ENCODE data around the gene FKBP5.

Gene FKBP5

DNA sequence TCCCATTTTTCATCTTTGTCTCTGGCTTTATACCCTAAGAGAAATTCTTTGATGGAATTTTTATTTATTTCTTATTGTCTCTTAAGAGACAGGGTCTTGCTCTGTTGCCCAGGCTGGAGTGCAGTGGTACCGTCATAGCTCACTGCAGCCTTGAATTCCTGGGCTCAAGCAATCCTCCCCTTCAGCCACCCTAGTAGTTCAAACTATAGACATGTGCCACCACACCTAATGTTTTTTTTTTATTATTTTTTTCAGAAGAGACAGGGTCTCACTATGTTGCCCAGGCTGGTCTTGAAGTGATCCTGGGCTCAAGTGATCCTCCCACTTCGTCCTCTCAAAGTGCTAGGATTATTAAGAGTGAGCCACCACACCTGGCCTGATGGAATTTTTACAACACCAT lies 40.5 kb downstream of the FKBP5 start:
- DNase-seq (ENCODE audit: low read depth), result no peak
- H3K4me3 ChIP-seq (ENCODE audit: low read depth, low read length), result no peak overlapping the region
- TF ChIP-seq, protein P1, sequence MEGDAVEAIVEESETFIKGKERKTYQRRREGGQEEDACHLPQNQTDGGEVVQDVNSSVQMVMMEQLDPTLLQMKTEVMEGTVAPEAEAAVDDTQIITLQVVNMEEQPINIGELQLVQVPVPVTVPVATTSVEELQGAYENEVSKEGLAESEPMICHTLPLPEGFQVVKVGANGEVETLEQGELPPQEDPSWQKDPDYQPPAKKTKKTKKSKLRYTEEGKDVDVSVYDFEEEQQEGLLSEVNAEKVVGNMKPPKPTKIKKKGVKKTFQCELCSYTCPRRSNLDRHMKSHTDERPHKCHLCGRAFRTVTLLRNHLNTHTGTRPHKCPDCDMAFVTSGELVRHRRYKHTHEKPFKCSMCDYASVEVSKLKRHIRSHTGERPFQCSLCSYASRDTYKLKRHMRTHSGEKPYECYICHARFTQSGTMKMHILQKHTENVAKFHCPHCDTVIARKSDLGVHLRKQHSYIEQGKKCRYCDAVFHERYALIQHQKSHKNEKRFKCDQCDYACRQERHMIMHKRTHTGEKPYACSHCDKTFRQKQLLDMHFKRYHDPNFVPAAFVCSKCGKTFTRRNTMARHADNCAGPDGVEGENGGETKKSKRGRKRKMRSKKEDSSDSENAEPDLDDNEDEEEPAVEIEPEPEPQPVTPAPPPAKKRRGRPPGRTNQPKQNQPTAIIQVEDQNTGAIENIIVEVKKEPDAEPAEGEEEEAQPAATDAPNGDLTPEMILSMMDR (IDR thresholded peaks at IDR 0.05; ENCODE audit: low read depth, low read length, missing control alignments), result no peak
- in situ Hi-C loops (cut with HindIII; ENCODE audit: low sequenced_read_pairs), result no loop called here

DNA sequence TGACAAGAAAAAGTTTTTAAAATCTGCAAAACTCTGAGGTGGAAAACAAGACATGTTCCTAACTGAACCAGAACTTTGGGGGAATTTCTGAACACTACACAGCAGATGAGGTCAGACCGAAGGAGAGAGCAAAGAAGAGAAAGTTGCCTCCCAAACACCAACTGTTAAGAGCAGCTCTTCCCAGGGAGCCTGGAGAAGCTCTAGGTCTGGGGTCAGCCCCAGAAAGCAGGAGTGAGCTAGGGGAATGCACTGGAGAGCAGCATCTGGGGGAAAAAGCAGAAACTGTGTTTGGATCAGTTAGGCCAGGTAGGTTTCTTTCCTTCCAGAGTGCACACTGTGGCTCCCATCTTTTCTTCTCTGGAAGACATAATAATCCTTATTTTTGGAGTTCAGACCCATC lies 41.3 kb downstream of the FKBP5 start:
- TF ChIP-seq, protein P1 (IDR thresholded peaks at IDR 0.05; ENCODE audit: low read depth, low read length, missing control alignments), result no peak
- H3K4me3 ChIP-seq (ENCODE audit: low read depth, low read length), result no peak overlapping the region
- in situ Hi-C loops (cut with HindIII; ENCODE audit: low sequenced_read_pairs), result no loop called here
- no peak for DNase-seq (ENCODE audit: low read depth)

DNA sequence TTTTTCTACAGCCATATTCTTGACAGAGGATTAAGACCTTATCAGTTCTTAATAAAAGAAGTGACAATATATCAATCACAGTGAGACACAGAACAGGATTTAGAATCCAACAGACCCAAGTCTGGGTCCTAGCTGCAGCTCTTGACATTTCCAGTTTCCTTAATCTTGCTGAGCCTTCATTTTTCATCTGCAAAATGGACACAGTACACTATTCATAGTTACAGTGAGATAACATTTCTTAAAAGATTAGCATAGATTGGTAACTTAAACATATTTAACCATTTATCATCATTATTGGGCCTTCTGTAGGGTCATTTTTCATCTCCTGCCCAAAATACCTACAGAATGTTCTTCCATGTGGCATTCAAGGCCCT lies 45.6 kb downstream of the FKBP5 start:
- H3K4me3 ChIP-seq (ENCODE audit: low read depth, low read length), result no peak overlapping the region
- TF ChIP-seq, protein P1 (IDR thresholded peaks at IDR 0.05; ENCODE audit: low read depth, low read length, missing control alignments), result no peak
- in situ Hi-C loops (cut with HindIII; ENCODE audit: low sequenced_read_pairs), result no loop called here
- DNase-seq (ENCODE audit: low read depth), result no peak

DNA sequence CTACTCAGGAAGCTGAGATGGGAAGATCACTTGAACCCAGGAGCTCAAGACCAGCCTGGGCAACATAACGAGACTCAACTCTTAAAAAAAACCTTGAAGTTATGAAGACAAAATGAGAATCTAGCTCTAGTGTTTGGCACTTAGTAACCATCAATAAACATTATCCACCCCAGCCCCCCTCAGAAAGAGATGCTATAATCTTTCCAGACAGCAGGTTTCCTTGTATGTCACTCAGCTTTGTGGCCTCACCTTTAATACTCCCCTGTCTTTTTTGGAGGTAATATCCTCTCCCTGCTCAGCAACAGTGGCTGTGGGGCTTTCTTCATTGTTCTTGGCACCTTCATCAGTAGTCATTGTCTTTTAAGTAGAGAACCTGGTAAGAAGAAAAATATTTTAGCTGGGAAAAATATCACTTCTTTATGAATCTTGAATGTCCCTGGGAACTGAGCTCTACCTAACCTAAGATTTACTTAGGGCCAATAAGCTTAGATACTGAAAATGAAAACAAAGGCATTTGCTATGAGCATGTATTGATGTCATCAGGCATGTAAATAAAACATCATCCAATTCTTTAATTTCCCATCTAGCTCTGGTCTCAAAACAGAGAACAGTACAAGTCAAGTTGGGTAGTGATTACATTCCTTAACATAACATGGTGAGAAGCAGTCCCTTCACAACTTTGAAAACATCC lies 46.1 kb downstream of the FKBP5 start:
- no peak overlapping the region for H3K4me3 ChIP-seq (ENCODE audit: low read depth, low read length)
- TF ChIP-seq, protein P1 (IDR thresholded peaks at IDR 0.05; ENCODE audit: low read depth, low read length, missing control alignments), result no peak
- DNase-seq (ENCODE audit: low read depth), result no peak
- in situ Hi-C loops (cut with HindIII; ENCODE audit: low sequenced_read_pairs), result no loop called here

DNA sequence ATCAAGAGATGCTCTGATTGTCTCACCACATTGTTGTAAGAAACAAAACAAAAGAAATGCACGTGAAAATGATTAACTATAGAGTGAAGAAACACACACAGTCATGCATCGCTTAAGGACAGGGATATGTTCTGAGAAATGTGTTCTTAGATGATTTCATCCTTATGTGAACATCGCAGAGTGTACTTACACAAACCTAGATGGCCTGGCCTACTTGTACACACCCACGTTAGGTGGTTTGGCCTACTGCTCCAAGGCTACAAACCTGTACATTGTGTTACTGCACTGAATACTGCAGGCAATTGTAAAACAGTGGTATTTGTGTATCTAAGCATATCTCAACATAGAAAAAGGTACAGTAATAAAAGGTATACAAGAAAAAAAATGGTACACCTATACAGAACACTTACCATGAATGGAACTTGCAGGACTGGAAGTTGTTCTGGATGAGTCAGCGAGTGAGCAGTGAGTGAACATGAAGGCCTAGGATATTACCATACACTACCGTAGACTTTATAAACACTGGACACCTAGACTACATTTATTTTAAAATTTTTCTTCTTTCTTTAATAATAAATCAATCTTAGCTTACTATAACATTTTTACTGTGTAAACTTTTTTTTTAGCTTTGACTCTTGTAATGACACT lies 48.6 kb downstream of the FKBP5 start:
- no peak for DNase-seq (ENCODE audit: low read depth)
- TF ChIP-seq, protein P1 (IDR thresholded peaks at IDR 0.05; ENCODE audit: low read depth, low read length, missing control alignments), result no peak
- in situ Hi-C loops (cut with HindIII; ENCODE audit: low sequenced_read_pairs), result no loop called here
- H3K4me3 ChIP-seq (ENCODE audit: low read depth, low read length), result no peak overlapping the region

DNA sequence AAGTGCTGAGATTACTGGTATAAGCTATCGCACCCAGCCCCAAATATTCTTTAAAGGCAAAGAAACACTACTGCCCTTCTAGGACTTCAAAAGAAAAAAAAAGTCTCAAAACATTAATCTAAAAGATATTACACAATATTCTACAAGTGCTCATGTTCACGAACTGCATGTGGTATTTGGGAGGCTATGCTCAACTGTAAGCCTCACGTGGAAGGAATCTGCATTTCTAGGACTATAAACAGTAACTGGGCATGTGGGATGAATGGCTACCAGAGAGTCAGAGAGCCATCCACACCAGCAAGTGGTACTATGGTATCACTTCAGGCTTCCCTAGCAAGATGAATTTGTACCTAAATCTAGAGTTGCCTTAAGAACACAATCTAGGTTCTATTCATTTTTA lies 50.0 kb downstream of the FKBP5 start:
- H3K4me3 ChIP-seq (ENCODE audit: low read depth, low read length), result no peak overlapping the region
- DNase-seq (ENCODE audit: low read depth), result no peak
- TF ChIP-seq, protein P1 (IDR thresholded peaks at IDR 0.05; ENCODE audit: low read depth, low read length, missing control alignments), result no peak
- in situ Hi-C loops (cut with HindIII; ENCODE audit: low sequenced_read_pairs), result no loop called here
